ENCODE data around the gene NEK6.

- no peak for TF ChIP-seq POLR2A (IDR thresholded peaks at IDR 0.05)
- no peak for TF ChIP-seq CTCF (IDR thresholded peaks at IDR 0.05)
Observed at GRCh38 chr9:124359426-124359825, 101.7 kb downstream of the NEK6 start.
